ENCODE data around the gene MFNG. TPM values are rescaled to one million over a fixed set of nuclear protein-coding genes. Genes with fewer than 3 reads are reported as not detected.

Gene MFNG
- polyA plus RNA-seq, 1 experiment = 0.06 TPM

DNA sequence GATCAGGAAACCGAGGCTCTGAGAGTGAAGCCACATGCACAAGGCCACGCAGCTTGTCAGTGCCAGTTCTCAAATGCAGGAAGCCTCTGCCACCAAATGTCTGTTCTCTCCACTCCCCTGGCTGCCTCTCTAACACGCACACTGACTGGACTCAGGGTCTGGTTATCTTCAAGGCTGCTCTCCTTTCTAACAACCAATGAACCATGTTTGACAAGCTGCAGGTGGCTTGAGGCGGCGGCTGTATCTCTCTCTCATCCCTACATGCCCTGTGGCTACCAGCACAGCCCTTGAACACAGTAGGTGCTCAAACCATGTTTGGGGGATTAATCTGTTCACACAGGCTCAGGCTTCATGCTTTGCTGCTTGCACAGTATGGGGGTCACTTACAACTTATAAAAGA lies 23.7 kb downstream of the MFNG start:
- Histone ChIP-seq H3K9me3 (ENCODE audit: control insufficient read depth, insufficient read depth, low read length) (no peaks in the 10 kb centered on the region), H3K4me3 (ENCODE audit: low read depth, low read length) (no peak overlapping the region), H3K27ac (ENCODE audit: low read depth, low read length) (no peak overlapping the region), H3K27me3 (ENCODE audit: control insufficient read depth, insufficient read depth, low read length) (peaks cover 22% of the 10 kb centered on the region)
- TF ChIP-seq, protein P1, sequence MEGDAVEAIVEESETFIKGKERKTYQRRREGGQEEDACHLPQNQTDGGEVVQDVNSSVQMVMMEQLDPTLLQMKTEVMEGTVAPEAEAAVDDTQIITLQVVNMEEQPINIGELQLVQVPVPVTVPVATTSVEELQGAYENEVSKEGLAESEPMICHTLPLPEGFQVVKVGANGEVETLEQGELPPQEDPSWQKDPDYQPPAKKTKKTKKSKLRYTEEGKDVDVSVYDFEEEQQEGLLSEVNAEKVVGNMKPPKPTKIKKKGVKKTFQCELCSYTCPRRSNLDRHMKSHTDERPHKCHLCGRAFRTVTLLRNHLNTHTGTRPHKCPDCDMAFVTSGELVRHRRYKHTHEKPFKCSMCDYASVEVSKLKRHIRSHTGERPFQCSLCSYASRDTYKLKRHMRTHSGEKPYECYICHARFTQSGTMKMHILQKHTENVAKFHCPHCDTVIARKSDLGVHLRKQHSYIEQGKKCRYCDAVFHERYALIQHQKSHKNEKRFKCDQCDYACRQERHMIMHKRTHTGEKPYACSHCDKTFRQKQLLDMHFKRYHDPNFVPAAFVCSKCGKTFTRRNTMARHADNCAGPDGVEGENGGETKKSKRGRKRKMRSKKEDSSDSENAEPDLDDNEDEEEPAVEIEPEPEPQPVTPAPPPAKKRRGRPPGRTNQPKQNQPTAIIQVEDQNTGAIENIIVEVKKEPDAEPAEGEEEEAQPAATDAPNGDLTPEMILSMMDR (IDR thresholded peaks at IDR 0.05; ENCODE audit: low read depth, low read length) = no peak
- ChIA-PET CTCF (interaction anchor here (1.5 to 1.7 kb wide), 2 partner anchors 10 to 33 kb away, joined by 3 to 4 read pairs; no protein-coding TSS in a partner anchor), POLR2A (no interaction called here)
- DNase-seq (ENCODE audit: low read depth, low spot score) = no peak

DNA sequence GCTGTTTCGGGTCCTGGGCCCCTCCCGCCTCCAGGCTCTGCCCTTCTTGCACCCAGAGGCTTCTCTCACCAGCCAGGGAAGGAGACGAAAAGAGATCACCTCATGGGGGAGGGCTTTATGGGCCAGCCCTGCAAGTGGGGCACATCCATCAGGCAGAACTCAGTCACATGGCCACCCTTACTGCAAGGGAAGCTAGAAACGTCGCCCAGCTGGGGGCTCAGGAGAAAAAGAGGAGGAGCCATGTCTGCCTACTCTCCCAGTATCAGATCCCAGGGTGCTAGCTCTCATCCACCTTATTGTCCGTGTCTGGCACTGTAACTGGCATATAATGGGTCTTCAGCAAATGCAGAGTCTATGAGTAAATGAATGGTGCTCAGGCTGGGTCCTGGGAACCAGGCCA lies 24.2 kb downstream of the MFNG start:
- Histone ChIP-seq H3K27ac (ENCODE audit: low read depth, low read length) (no peak overlapping the region), H3K9me3 (ENCODE audit: control insufficient read depth, insufficient read depth, low read length) (no peaks in the 10 kb centered on the region), H3K4me3 (ENCODE audit: low read depth, low read length) (no peak overlapping the region), H3K27me3 (ENCODE audit: control insufficient read depth, insufficient read depth, low read length) (peaks cover 19% of the 10 kb centered on the region)
- TF ChIP-seq, protein P1 (IDR thresholded peaks at IDR 0.05; ENCODE audit: low read depth, low read length) = no peak
- CTCF ChIA-PET = interaction anchor here (1.5 to 1.7 kb wide), 2 partner anchors 11 to 32 kb away, joined by 3 to 4 read pairs; no protein-coding TSS in a partner anchor
- POLR2A ChIA-PET = no interaction called here
- DNase-seq (ENCODE audit: low read depth, low spot score) = no peak

DNA sequence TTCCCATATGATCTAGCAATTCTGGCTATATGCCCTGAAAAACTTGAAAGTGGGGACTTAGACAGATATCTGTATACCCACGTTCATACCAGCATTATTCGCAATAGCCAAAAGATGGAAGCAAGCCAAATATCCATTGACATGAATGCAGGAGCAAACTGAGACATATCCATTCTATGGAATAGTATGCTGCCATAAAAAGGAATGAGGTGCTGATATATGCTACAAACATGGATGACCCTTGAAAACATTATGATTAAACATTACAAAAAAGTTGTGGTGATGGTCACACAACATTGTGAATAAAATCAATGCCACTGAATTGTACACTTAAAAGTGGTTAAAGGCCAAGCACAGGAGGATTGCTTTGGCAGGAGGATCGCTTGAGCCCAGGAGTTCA lies 25.5 kb downstream of the MFNG start:
- ChIA-PET POLR2A (no interaction called here), CTCF (no interaction called here)
- Histone ChIP-seq H3K9me3 (ENCODE audit: control insufficient read depth, insufficient read depth, low read length) (no peaks in the 10 kb centered on the region), H3K27me3 (ENCODE audit: control insufficient read depth, insufficient read depth, low read length) (peaks cover 10% of the 10 kb centered on the region), H3K27ac (ENCODE audit: low read depth, low read length) (no peak overlapping the region), H3K4me3 (ENCODE audit: low read depth, low read length) (no peak overlapping the region)
- TF ChIP-seq, protein P1 (IDR thresholded peaks at IDR 0.05; ENCODE audit: low read depth, low read length) = no peak
- DNase-seq (ENCODE audit: low read depth, low spot score) = no peak

DNA sequence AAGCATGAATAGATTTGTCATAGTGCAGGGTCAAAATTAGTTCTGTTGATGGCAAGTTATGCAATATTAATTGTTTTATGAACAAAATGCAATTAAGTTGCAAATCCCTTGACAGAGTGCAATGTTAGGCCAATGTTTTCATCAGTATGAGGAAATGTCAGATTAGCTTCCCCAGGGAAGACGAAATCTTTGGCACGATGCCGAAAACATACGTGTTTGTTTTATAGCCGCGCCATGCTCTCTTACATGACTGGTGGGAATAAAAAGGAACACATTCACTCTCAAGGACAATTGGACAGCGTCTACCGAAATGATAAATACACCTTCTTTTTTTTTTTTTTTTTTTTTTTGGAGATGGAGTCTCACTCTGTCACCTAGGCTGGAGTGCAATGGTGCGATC lies 27.0 kb downstream of the MFNG start:
- Histone ChIP-seq H3K27me3 (ENCODE audit: control insufficient read depth, insufficient read depth, low read length) (peaks cover 8% of the 10 kb centered on the region), H3K27ac (ENCODE audit: low read depth, low read length) (no peak overlapping the region), H3K9me3 (ENCODE audit: control insufficient read depth, insufficient read depth, low read length) (peaks cover 1% of the 10 kb centered on the region; the same call in 1 of the 2 replicates), H3K4me3 (ENCODE audit: low read depth, low read length) (no peak overlapping the region)
- POLR2A ChIA-PET = interaction anchor here (0.7 kb wide), 1 partner anchor 53 kb away, joined by 9 read pairs; no protein-coding TSS in a partner anchor
- TF ChIP-seq, protein P1 (IDR thresholded peaks at IDR 0.05; ENCODE audit: low read depth, low read length) = no peak
- DNase-seq (ENCODE audit: low read depth, low spot score) = no peak
- CTCF ChIA-PET = interaction anchor here (1.1 to 5.5 kb wide), 7 partner anchors 23 to 199 kb away, joined by 3 to 154 read pairs (median 8); no protein-coding TSS in a partner anchor

DNA sequence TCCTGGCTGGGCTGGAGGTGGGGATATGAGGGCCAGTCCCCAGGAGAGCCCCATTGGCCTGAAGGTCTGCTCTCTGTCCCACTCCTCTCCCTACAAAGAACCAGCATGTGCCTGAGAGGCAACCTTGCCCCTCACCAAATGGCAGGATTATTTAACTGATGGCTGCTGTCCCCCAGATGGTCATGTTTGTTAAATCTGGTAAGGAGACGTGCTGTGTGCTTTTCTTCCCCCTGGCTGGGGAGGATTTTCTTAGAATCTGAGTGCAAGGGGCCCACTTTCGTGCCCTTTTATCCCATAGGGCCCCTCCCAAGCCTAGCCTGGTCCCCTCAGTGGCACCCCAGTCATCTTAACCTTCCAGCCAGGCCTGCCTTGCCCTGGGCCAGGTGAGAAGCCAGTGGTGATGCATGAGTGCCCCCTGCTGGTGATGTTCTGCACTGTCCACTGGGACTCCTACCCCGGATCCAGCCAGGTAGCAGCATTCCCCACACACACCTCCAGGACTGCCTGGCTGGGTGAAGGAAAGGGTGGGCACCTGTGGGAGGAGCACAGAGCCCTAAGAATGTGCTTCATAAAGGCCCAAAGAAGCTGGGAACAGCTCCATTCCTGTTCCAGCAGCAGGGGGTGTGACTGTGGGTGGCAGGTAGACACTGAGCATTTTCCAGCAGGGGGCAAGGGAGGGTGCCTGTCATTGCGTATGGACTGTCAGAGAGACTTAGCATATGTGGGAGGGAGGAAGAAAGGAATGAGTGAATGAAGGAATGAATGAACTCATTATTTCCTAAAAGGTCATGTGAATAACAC lies 28.9 kb downstream of the MFNG start:
- TF ChIP-seq, protein P1 (IDR thresholded peaks at IDR 0.05; ENCODE audit: low read depth, low read length) = peak; percentile 96
- Histone ChIP-seq H3K27me3 (ENCODE audit: control insufficient read depth, insufficient read depth, low read length) (peaks cover 8% of the 10 kb centered on the region), H3K9me3 (ENCODE audit: control insufficient read depth, insufficient read depth, low read length) (peaks cover 4% of the 10 kb centered on the region), H3K27ac (ENCODE audit: low read depth, low read length) (no peak overlapping the region), H3K4me3 (ENCODE audit: low read depth, low read length) (no peak overlapping the region)
- POLR2A ChIA-PET = no interaction called here
- CTCF ChIA-PET = interaction anchor here (0.7 to 5.5 kb wide), 18 partner anchors 10 to 258 kb away, joined by 3 to 154 read pairs (median 5); no protein-coding TSS in a partner anchor
- no peak for DNase-seq (ENCODE audit: low read depth, low spot score)

Data from AG04450 (cell line).